GM23338 (cell line): ENCODE measurements around the gene PPP1R27. TPM values are rescaled to one million over a fixed set of nuclear protein-coding genes. Genes with fewer than 3 reads are reported as not detected.

Experiments
- ATAC-seq: fragments of 200-7000 bp; cut with Tn5 transposase; 3 replicates; pipeline ENCODE4 v1.9.1; 2020
- DNase-seq: peaks from one replicate; pipeline ENCODE4 v3.0.0-alpha.2; 2015; ENCODE audit warnings: low spot score
- H2AFZ ChIP-seq: fragments of 200-600 bp; sonication (generic); 2 replicates; pipeline ENCODE4 v1.8.0; 2016; ENCODE audit warnings: antibody characterized with exemption, mild to moderate bottlenecking, moderate library complexity
- H3F3A ChIP-seq: fragments of 200-600 bp; sonication (generic); replicated peaks from 2 replicates; pipeline ENCODE4 v1.8.0; 2017; ENCODE audit warnings: antibody characterized with exemption, mixed run types, low read depth
- H3K27ac ChIP-seq: fragments of 200-600 bp; sonication (generic); 2 replicates; pipeline ENCODE4 v1.6.1; 2016; ENCODE audit warnings: low read depth
- H3K27me3 ChIP-seq: fragments of 200-600 bp; sonication (generic); 2 replicates; pipeline ENCODE4 v1.8.0; 2016; ENCODE audit warnings: mild to moderate bottlenecking, mixed run types, moderate library complexity; ENCODE audit not compliant: insufficient read depth
- H3K36me3 ChIP-seq: fragments of 200-600 bp; sonication (generic); 2 replicates; pipeline ENCODE4 v1.8.0; 2016; ENCODE audit warnings: mild to moderate bottlenecking; ENCODE audit not compliant: insufficient read depth
- H3K4me1 ChIP-seq: fragments of 200-600 bp; sonication (generic); 2 replicates; pipeline ENCODE4 v1.8.0; 2016; ENCODE audit warnings: mild to moderate bottlenecking, moderate library complexity; ENCODE audit not compliant: insufficient read depth
- H3K4me2 ChIP-seq: fragments of 200-600 bp; sonication (generic); 2 replicates; pipeline ENCODE4 v1.7.1; 2017; ENCODE audit warnings: mixed run types
- H3K4me3 ChIP-seq: fragments of 200-600 bp; sonication (generic); 2 replicates; pipeline ENCODE4 v1.6.1; 2016; ENCODE audit warnings: mixed run types
- H3K79me2 ChIP-seq: fragments of 200-600 bp; sonication (generic); replicated peaks from 2 replicates; pipeline ENCODE4 v1.8.0; 2017; ENCODE audit warnings: mild to moderate bottlenecking; ENCODE audit not compliant: insufficient read depth
- H3K9me2 ChIP-seq: fragments of 200-600 bp; sonication (generic); 2 replicates; pipeline ENCODE4 v1.8.0; 2017; ENCODE audit not compliant: insufficient read depth
- H4K20me1 ChIP-seq: fragments of 200-600 bp; sonication (generic); replicated peaks from 2 replicates; pipeline ENCODE4 v1.8.0; 2017; ENCODE audit warnings: mild to moderate bottlenecking; ENCODE audit not compliant: insufficient read depth
- H3K27ac Mint-ChIP-seq: 2 replicates; pipeline ENCODE4 v1.8.0; 2020; ENCODE audit warnings: inconsistent platforms, mild to moderate bottlenecking, moderate library complexity, mixed read lengths
- H3K27me3 Mint-ChIP-seq: 3 replicates; pipeline ENCODE4 v1.8.0; 2022; ENCODE audit warnings: low read depth, mild to moderate bottlenecking, moderate library complexity, mixed read lengths, inconsistent platforms; ENCODE audit not compliant: insufficient read depth, poor library complexity
- H3K36me3 Mint-ChIP-seq: 3 replicates; pipeline ENCODE4 v1.8.0; 2021; ENCODE audit warnings: low read depth, mild to moderate bottlenecking, inconsistent platforms, moderate library complexity, mixed read lengths
- H3K4me1 Mint-ChIP-seq: 3 replicates; pipeline ENCODE4 v1.8.0; 2020; ENCODE audit warnings: mild to moderate bottlenecking, inconsistent platforms, mixed read lengths
- H3K4me3 Mint-ChIP-seq: 3 replicates; pipeline ENCODE4 v1.8.0; 2021; ENCODE audit warnings: moderate library complexity, mild to moderate bottlenecking, inconsistent platforms, mixed read lengths
- H3K9me3 Mint-ChIP-seq: 3 replicates; pipeline ENCODE4 v1.8.0; 2020; ENCODE audit warnings: moderate library complexity, mild to moderate bottlenecking, inconsistent platforms, mixed read lengths
- CREB1 ChIP-seq: fragments of 250-450 bp; sonication (Bioruptor Pico); IDR thresholded peaks from 2 replicates; pipeline ENCODE4 v1.5.0; 2020; ENCODE audit warnings: low read depth, mild to moderate bottlenecking, moderate library complexity
- CTCF ChIP-seq, 2 experiments: fragments of 200-600 bp in 1 of 2; sonication (generic) in 1 of 2; conservative IDR thresholded peaks; 2 replicates each; pipeline versions ENCODE4 v1.5.1 to v1.6.1; 2016 to 2017; ENCODE audit warnings: antibody characterized with exemption in 2 of 2, low read depth in 2 of 2, mild to moderate bottlenecking in 2 of 2, moderate library complexity in 1 of 2
- ETS1 ChIP-seq: IDR thresholded peaks from 2 replicates; pipeline ENCODE4 v1.6.1; 2016; ENCODE audit warnings: antibody characterized with exemption
- EZH2 ChIP-seq: fragments of 200-600 bp; sonication (generic); IDR thresholded peaks from one replicate; pipeline ENCODE4 v1.8.0; 2017; ENCODE audit warnings: antibody characterized with exemption, mild to moderate bottlenecking, low read depth; ENCODE audit not compliant: unreplicated experiment
- EZH2phosphoT487 ChIP-seq: fragments of 200-600 bp; sonication (generic); IDR thresholded peaks from one replicate; pipeline ENCODE4 v1.8.1; 2018; ENCODE audit warnings: antibody characterized with exemption; ENCODE audit not compliant: unreplicated experiment
- JUNB ChIP-seq: IDR thresholded peaks from one replicate; pipeline ENCODE4 v1.6.1; 2016; ENCODE audit warnings: antibody characterized with exemption; ENCODE audit not compliant: unreplicated experiment
- NANOG ChIP-seq: IDR thresholded peaks from 2 replicates; pipeline ENCODE4 v1.6.1; 2016; ENCODE audit warnings: antibody characterized with exemption, borderline replicate concordance
- POLR2AphosphoS5 ChIP-seq: IDR thresholded peaks from 2 replicates; pipeline ENCODE4 v1.6.1; 2016; ENCODE audit warnings: antibody characterized with exemption, low read depth
- REST ChIP-seq: IDR thresholded peaks from one replicate; pipeline ENCODE4 v1.6.1; 2018; ENCODE audit warnings: antibody characterized with exemption; ENCODE audit not compliant: unreplicated experiment
- STAT1 ChIP-seq: IDR thresholded peaks from one replicate; pipeline ENCODE4 v1.6.1; 2016; ENCODE audit warnings: antibody characterized with exemption; ENCODE audit not compliant: unreplicated experiment
- ZNF114 ChIP-seq: fragments of 250-450 bp; sonication (Bioruptor Pico); IDR thresholded peaks from 2 replicates; pipeline ENCODE4 v1.5.0; 2020; ENCODE audit warnings: mild to moderate bottlenecking, moderate library complexity
- ZNF331 ChIP-seq: fragments of 250-450 bp; sonication (Bioruptor Pico); IDR thresholded peaks from 2 replicates; pipeline ENCODE4 v1.5.0; 2020; ENCODE audit warnings: low read depth, mild to moderate bottlenecking, moderate library complexity
- ZNF462 ChIP-seq: fragments of 250-450 bp; sonication (Bioruptor Pico); IDR thresholded peaks from 2 replicates; pipeline ENCODE4 v1.5.0; 2020; ENCODE audit warnings: mild to moderate bottlenecking, moderate library complexity
- polyA plus RNA-seq: library from polyadenylated mRNA; unstranded; fragments of >200 nt; fragmentation: Nextera tagmentation; extraction: Ambion mirVana; gene quantifications from 2 replicates; pipeline ENCODE4 v1.2.1, GENCODE V29; 2016
- total RNA-seq: library from RNA; depleted of rRNA; stranded (reverse); fragments of >200 nt; shearing (Covaris generic); gene quantifications from 2 replicates; pipeline ENCODE4 v1.2.3, GENCODE V29; 2014

PPP1R27 gene
- total and polyA plus RNA-seq, 2 experiments from 2014 or later, result 0.65 TPM; not detected in 1

- H3K27me3 ChIP-seq, result no peaks in the 10 kb centered on the region
- ATAC-seq (no peak), DNase-seq (no peak)
- no peaks in the 10 kb centered on the region for H3K4me1 ChIP-seq
- TF ChIP-seq ZNF331 (CRISPR knock-in tag) (no peak), ETS1 (no peak), EZH2phosphoT487 (no peak), CREB1 (CRISPR knock-in tag) (no peak), NANOG (no peak), EZH2 (no peak), POLR2AphosphoS5 (no peak), CTCF (conservative IDR thresholded peaks at IDR 0.05; ENCODE audit: low read depth in 2 of 2) (no peak), REST (no peak), JUNB (no peak), STAT1 (no peak), ZNF462 (CRISPR knock-in tag) (no peak), ZNF114 (no peak)
- H3K4me2 ChIP-seq, result no peak overlapping the region
- H3F3A ChIP-seq, result peaks cover 8% of the 10 kb centered on the region; the same call in 1 of the 2 replicates
- Mint-ChIP-seq H3K9me3 (no peaks in the 10 kb centered on the region), H3K4me3 (no peak overlapping the region), H3K36me3 (peaks cover 36% of the 10 kb centered on the region), H3K27me3 (peaks cover 2% of the 10 kb centered on the region), H3K4me1 (no peaks in the 10 kb centered on the region; the same call in 2 of the 3 replicates), H3K27ac (no peak overlapping the region)
- peaks cover 6% of the 10 kb centered on the region; the same call in 1 of the 2 replicates for H4K20me1 ChIP-seq
- H2AFZ ChIP-seq, result no peak overlapping the region
- no peaks in the 10 kb centered on the region for H3K79me2 ChIP-seq
- H3K4me3 ChIP-seq, result no peak overlapping the region
- no peak overlapping the region for H3K27ac ChIP-seq
- no peaks in the 10 kb centered on the region for H3K9me2 ChIP-seq
- peaks cover 7% of the 10 kb centered on the region; the same call in 1 of the 2 replicates for H3K36me3 ChIP-seq
Observed at GRCh38 chr17:81845881-81846742, 11.3 kb upstream of the PPP1R27 start.
